RPMI7951 (cell line): ENCODE data around the gene FXYD1. TPM values are rescaled to one million over a fixed set of nuclear protein-coding genes. Genes with fewer than 3 reads are reported as not detected.
"Not testable (repeated sequence)": the region's sequence is repeated elsewhere in the genome, so short reads cannot be mapped to it uniquely, and the experiment has no call there.

Source experiments
- DNase-seq: peaks from one replicate; pipeline ENCODE4 v3.0.0-alpha.2; 2012; ENCODE audit warnings: low read depth
- total RNA-seq: library from RNA; depleted of rRNA; stranded (reverse); fragments of >200 nt; shearing (Covaris generic); gene quantifications from 2 replicates; pipeline ENCODE4 v1.2.3, GENCODE V29; 2014; rRNA removed

Gene FXYD1
- 0.98 TPM in 1 of 2 replicates, not detected in the other for total RNA-seq

DNA sequence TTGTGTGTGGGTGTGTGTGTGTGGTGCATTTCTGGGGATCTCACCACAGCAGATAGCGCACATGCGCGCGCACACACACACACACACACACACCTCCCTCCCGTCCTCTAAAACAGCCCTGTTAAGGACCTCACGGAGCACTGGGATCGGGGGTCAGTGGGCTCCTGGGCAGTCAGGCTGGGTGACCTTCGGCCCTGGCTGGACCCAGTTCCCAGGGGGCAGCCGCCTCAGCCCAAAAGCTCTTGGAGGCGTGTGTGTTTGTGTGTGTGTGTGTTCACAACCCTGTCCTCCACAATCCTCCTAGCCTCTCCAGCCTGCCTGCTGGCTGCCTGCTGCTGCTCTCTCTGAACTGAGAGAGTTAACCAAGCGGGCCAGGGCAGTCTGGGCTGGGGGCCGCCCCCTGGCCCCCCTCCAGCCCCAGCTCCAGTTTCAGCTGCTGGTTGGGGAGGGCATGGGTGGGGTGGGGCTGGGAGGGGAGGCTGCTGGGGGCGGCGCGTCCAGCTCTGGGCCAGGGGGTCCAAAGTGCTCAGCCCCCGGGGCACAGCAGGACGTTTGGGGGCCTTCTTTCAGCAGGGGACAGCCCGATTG is at the start of gene FXYD1:
FXYD1 (plus strand) TSS at position 520 of the 588 bp plus-strand sequence. CDS start 1,256 bp downstream, outside the sequence.
- DNase-seq: no peak

DNA sequence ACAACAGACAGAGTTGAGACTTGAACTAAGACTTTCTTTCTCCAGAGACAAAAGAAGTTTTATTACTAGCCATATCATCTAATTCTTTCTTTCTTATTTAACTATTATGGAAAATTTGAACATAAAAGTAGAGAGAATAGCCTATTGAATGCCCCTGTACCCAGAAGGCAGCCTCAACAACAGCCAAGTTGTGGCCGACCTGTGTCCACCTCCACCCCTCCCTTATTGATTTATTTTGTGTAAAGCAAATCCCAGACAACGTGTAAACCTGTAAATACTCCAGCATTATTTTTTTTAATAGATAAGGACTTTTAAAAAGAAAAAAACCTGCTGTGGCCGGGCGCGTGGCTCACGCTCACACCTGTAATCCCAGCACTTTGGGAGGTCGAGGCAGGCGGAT is 49.1 kb upstream of the FXYD1 start:
- no peak for DNase-seq

- no peak for DNase-seq
These were observed 48.5 kb upstream of the FXYD1 start for GRCh38 chr19:35090160-35090505.

DNA sequence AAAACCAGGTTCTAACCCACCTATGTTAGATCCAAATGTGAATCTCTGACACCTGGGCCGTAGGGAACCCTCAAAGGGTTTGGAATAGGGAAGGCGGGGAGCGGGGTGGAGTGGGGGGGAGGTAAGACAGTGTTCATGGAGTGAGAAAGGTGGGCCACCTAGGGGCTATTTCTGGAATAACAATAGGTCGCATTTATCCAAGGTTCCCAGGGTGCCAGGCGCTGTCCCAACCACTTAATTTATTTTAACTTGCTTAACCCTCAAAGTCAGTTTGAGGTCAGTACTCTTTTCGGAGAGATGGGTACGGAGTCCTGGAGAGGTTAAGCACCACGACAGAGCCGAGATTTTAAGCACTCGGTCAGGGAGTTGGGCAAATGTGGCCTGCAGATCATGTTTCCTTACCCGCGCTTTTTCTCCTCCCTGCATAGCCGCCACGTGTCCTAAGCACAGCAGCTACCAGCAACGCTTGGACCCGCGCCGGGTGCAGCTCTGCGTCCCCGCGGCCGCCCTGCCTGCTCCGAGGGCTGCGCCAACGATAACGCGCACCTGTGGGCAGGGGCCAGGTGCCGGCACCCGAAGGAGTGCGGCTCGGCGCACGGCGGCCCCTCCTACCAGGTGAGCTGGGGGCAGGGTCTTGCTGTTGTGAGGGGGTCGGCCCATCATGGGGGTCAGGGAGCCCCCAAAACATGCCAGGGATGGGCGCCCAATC is 48.0 kb upstream of the FXYD1 start:
- DNase-seq: peak; percentile 54

DNA sequence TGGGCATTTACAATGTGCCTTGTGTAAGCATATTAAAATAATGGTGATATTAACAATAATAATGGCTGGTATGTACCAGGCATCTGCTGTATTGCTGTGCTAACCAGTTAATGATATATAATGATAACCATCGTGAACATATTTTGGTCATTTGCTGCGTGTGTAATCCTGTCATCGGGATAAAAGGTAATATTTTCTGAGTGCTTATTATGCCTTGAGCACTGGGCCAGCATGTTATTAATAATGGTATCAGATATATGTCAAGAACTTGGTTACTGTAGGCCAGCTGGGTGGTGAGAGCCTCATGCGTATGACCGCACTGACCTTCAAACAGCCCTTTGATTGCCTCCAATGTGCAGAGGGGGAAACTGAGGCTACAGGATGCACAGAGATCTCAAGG is 45.2 kb upstream of the FXYD1 start:
- DNase-seq: no peak

- no peak for DNase-seq
These were observed 44.5 kb upstream of the FXYD1 start for GRCh38 chr19:35093941-35094647.

GRCh38 chr19:35094656-35095055 is 44.0 kb upstream of the FXYD1 start:
- no peak for DNase-seq

GRCh38 chr19:35095667-35096368 is 42.8 kb upstream of the FXYD1 start:
- DNase-seq: no peak

GRCh38 chr19:35098413-35099049 is 40.1 kb upstream of the FXYD1 start:
- no peak for DNase-seq

- no peak for DNase-seq
These were observed 39.3 kb upstream of the FXYD1 start for GRCh38 chr19:35099155-35099896.

- DNase-seq: no peak
These were observed 38.7 kb upstream of the FXYD1 start for GRCh38 chr19:35099897-35100275.

GRCh38 chr19:35100588-35101533 is 37.8 kb upstream of the FXYD1 start:
- DNase-seq: no peak

DNA sequence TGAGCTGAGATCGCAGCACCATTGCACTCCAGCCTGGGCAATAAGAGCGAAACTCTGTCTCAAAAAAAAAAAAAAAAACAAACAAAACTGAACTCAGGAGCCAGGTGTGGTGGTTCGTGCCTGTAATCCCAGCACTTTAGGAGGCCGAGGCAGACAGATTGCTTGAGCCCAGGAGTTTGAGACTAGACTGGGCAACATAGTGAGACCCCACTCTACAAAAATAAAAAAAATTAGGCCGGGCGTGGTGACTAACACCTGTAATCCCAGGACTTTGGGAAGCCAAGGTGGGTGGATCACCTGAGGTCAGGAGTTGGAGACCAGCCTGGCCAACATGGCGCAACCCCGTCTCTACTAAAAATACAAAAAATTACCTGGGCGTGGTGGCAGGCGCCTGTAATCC is 36.7 kb upstream of the FXYD1 start:
- DNase-seq: not testable (repeated sequence)

DNA sequence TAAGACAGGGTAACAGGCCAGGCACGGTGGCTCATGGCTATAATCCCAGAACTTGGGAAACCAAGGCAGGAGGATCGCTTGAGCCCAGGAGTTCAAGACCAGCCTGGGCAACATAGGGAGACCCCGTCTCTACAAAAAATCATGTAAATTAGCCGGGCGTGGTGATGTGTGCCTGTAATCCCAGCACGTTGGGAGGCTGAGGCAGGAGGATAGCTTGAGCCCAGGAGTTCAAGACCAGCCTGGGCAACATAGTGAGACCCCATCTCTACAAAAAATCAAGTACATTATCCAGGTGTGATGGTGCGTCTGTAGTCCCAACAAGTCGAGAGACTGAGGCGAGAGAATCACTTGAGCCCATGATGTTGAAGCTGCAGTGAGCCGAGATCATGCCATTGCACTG is 35.0 kb upstream of the FXYD1 start:
- DNase-seq: not testable (repeated sequence)

DNA sequence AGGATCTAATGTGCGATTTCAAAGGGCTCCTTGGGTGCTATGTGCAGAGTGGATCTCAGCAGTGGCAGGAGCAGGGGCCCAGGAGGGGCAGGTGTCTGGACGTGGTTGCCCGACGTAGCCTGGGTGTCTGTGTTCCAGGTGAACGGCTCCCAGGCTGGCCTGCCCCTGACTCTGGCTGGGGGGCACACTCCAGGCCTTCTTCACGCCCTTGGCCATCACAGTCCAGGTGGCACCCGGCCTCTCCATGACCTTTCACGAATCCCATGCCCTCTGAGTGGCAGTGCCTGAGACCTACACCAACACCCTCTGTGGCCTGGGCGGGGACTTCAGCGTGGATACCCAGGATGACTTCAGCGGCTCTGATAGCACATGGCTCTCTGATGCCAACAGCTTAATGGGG is 34.3 kb upstream of the FXYD1 start:
- DNase-seq: no peak

- no peak for DNase-seq
These were observed 33.6 kb upstream of the FXYD1 start for GRCh38 chr19:35105047-35105410.

- no peak for DNase-seq
These were observed 33.0 kb upstream of the FXYD1 start for GRCh38 chr19:35105411-35106290.

- no peak for DNase-seq
These were observed 32.4 kb upstream of the FXYD1 start for GRCh38 chr19:35106291-35106583.

- no peak for DNase-seq
These were observed 31.6 kb upstream of the FXYD1 start for GRCh38 chr19:35106898-35107541.
